HepG2 (cell line): ENCODE measurements around the gene CAMK2A.

Experiments used
- CEBPB ChIP-seq: IDR thresholded peaks from 2 replicates; pipeline ENCODE4 v1.6.1; 2011; ENCODE audit warnings: low read depth, low read length, improper control_type of control experiment, borderline replicate concordance
- FOXA1 ChIP-seq, 2 experiments: fragments of 450-650 bp in 1 of 2; sonication (generic) in 1 of 2; formaldehyde crosslinking in 1 of 2; IDR thresholded peaks; 2 replicates each; pipeline versions ENCODE4 v1.4.0 to v1.6.1; 2016 to 2020; ENCODE audit warnings: missing genetic modification reagents in 1 of 2
- GABPA ChIP-seq, 2 experiments: IDR thresholded peaks; 2 replicates each; pipeline ENCODE4 v1.6.1; 2011 to 2016; ENCODE audit warnings: low read depth in 2 of 2, low read length in 1 of 2, missing biosample characterization in 1 of 2, missing genetic modification characterization in 1 of 2
- HDAC2 ChIP-seq: sonication (generic); formaldehyde crosslinking; IDR thresholded peaks from 2 replicates; pipeline ENCODE4 v1.4.0; 2020; ENCODE audit warnings: missing genetic modification reagents
- MED1 ChIP-seq: sonication (generic); formaldehyde crosslinking; IDR thresholded peaks from 2 replicates; pipeline ENCODE4 v1.4.0; 2020; ENCODE audit warnings: missing genetic modification reagents
- PPARG ChIP-seq: conservative IDR thresholded peaks from 2 replicates; pipeline ENCODE4 v1.6.1; 2016; ENCODE audit warnings: missing biosample characterization, missing genetic modification reagents
- SNAI1 ChIP-seq: sonication (generic); formaldehyde crosslinking; IDR thresholded peaks from 2 replicates; pipeline ENCODE4 v1.5.0; 2020; ENCODE audit warnings: mild to moderate bottlenecking, missing genetic modification reagents, borderline replicate concordance
- TGIF2 ChIP-seq: IDR thresholded peaks from 2 replicates; pipeline ENCODE4 v1.6.1; 2016; ENCODE audit warnings: control low read depth, missing compliant biosample characterization
- ZNF607 ChIP-seq: sonication (generic); formaldehyde crosslinking; IDR thresholded peaks from 2 replicates; pipeline ENCODE4 v1.5.1; 2020; ENCODE audit warnings: missing genetic modification reagents, mild to moderate bottlenecking, borderline replicate concordance
- TF ChIP-seq, protein P1 (sequence below): sonication (generic); formaldehyde crosslinking; IDR thresholded peaks from 2 replicates; pipeline ENCODE4 v1.8.1; 2022; ENCODE audit warnings: mild to moderate bottlenecking, missing genetic modification reagents
- TF ChIP-seq, protein P2 (sequence below): sonication (generic); formaldehyde crosslinking; IDR thresholded peaks from 2 replicates; pipeline ENCODE4 v1.5.1; 2020; ENCODE audit warnings: mild to moderate bottlenecking, moderate library complexity, missing genetic modification reagents

DNA sequence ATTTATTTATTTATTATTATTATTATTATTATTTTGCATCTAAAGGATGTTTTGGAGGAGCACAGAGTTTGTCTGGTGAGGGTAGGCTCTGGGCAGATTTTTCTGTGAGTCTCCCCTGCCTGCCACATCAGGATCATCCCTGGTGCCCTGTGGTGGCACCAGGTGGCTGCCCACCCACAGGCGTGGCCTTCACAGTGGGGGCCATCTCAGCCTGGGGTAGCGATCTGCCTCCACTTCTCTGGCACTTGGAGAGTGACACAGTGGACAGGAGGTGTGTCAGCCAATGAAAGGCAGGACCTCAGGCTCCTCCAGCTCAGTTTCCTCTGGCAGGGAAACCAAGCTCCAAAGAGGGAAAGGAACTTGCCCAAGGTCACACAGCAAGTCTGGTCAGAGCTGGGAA, 69.7 kb downstream of the CAMK2A start:
- TF ChIP-seq CEBPB, result no peak
- no peak for TF ChIP-seq MED1 (CRISPR knock-in tag)
- TF ChIP-seq FOXA1 (IDR thresholded peaks at IDR 0.05), result no peak
- no peak for TF ChIP-seq FOXA1 (CRISPR knock-in tag; IDR thresholded peaks at IDR 0.05)
- TF ChIP-seq HDAC2, result no peak
- TF ChIP-seq, protein P1, sequence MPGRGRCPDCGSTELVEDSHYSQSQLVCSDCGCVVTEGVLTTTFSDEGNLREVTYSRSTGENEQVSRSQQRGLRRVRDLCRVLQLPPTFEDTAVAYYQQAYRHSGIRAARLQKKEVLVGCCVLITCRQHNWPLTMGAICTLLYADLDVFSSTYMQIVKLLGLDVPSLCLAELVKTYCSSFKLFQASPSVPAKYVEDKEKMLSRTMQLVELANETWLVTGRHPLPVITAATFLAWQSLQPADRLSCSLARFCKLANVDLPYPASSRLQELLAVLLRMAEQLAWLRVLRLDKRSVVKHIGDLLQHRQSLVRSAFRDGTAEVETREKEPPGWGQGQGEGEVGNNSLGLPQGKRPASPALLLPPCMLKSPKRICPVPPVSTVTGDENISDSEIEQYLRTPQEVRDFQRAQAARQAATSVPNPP, result no peak
- TF ChIP-seq, protein P2, sequence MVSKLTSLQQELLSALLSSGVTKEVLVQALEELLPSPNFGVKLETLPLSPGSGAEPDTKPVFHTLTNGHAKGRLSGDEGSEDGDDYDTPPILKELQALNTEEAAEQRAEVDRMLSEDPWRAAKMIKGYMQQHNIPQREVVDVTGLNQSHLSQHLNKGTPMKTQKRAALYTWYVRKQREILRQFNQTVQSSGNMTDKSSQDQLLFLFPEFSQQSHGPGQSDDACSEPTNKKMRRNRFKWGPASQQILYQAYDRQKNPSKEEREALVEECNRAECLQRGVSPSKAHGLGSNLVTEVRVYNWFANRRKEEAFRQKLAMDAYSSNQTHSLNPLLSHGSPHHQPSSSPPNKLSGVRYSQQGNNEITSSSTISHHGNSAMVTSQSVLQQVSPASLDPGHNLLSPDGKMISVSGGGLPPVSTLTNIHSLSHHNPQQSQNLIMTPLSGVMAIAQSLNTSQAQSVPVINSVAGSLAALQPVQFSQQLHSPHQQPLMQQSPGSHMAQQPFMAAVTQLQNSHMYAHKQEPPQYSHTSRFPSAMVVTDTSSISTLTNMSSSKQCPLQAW, result no peak
- no peak for TF ChIP-seq PPARG (CRISPR knock-in tag)
- TF ChIP-seq SNAI1, result no peak
- no peak for TF ChIP-seq TGIF2 (CRISPR knock-in tag)
- no peak for TF ChIP-seq GABPA (IDR thresholded peaks at IDR 0.05; ENCODE audit: low read depth, low read length)
- TF ChIP-seq GABPA (CRISPR knock-in tag; IDR thresholded peaks at IDR 0.05; ENCODE audit: low read depth), result no peak
- TF ChIP-seq ZNF607 (CRISPR knock-in tag), result no peak
